ENCODE results near the gene DRC3. TPM values are rescaled to one million over a fixed set of nuclear protein-coding genes. Genes with fewer than 3 reads are reported as not detected.

The DRC3 gene
- total RNA-seq, 1 donor from 2014 or later = 13.4 TPM

GRCh38 chr17:17933775-17934174 lies 38.9 kb upstream of the DRC3 start:
- Histone ChIP-seq H3K27me3 (ENCODE audit: low read depth) (no peaks in the 10 kb centered on the region), H3K36me3 (no peaks in the 10 kb centered on the region), H3K4me3 (no peak overlapping the region), H3K4me1 (peaks cover 61% of the 10 kb centered on the region), H3K27ac (no peak overlapping the region), H3K9me3 (no peaks in the 10 kb centered on the region)
- intact Hi-C loops (cut with DNase I) = no loop called here
- TF ChIP-seq CTCF (IDR thresholded peaks at IDR 0.05) = no peak
- no peak for DNase-seq
- ATAC-seq = no peak

- Histone ChIP-seq H3K27ac (no peak overlapping the region), H3K4me3 (no peak overlapping the region), H3K4me1 (peaks cover 59% of the 10 kb centered on the region), H3K27me3 (ENCODE audit: low read depth) (no peaks in the 10 kb centered on the region), H3K36me3 (no peaks in the 10 kb centered on the region), H3K9me3 (no peaks in the 10 kb centered on the region)
- intact Hi-C loops (cut with DNase I) = no loop called here
- ATAC-seq = no peak
- TF ChIP-seq CTCF (IDR thresholded peaks at IDR 0.05) = no peak
- DNase-seq = no peak
Observed at GRCh38 chr17:17934214-17934613, 38.4 kb upstream of the DRC3 start.

- no peak for TF ChIP-seq CTCF (IDR thresholded peaks at IDR 0.05)
Observed at GRCh38 chr17:17934806-17935205, 37.9 kb upstream of the DRC3 start.

GRCh38 chr17:17935321-17936271 lies 37.1 kb upstream of the DRC3 start:
- peak; percentile 75 to 80 for ATAC-seq
- intact Hi-C loops (cut with DNase I) = no loop called here
- no peak for TF ChIP-seq CTCF (IDR thresholded peaks at IDR 0.05)
- peaks cover 53% of the 10 kb centered on the region for H3K4me1 ChIP-seq
- no peak overlapping the region for H3K4me3 ChIP-seq
- peak overlapping the region; percentile 5 for H3K27ac ChIP-seq
- no peaks in the 10 kb centered on the region for H3K27me3 ChIP-seq (ENCODE audit: low read depth)
- H3K9me3 ChIP-seq = no peaks in the 10 kb centered on the region
- no peaks in the 10 kb centered on the region for H3K36me3 ChIP-seq
- peak; percentile 56 for DNase-seq

More at GRCh38 chr17:17934806-17935205, 37.9 kb upstream of the DRC3 start:
- H3K4me1 ChIP-seq = peaks cover 53% of the 10 kb centered on the region
- DNase-seq (no peak), ATAC-seq (no peak)
- H3K36me3 ChIP-seq = no peaks in the 10 kb centered on the region
- no peaks in the 10 kb centered on the region for H3K27me3 ChIP-seq (ENCODE audit: low read depth)
- H3K9me3 ChIP-seq = no peaks in the 10 kb centered on the region
- no peak overlapping the region for H3K27ac ChIP-seq
- no peak overlapping the region for H3K4me3 ChIP-seq
- intact Hi-C loops (cut with DNase I) = no loop called here

GRCh38 chr17:17937201-17937853 lies 35.3 kb upstream of the DRC3 start:
- Histone ChIP-seq H3K4me1 (peaks cover 62% of the 10 kb centered on the region), H3K27ac (no peak overlapping the region), H3K27me3 (ENCODE audit: low read depth) (no peaks in the 10 kb centered on the region), H3K4me3 (no peak overlapping the region), H3K9me3 (no peaks in the 10 kb centered on the region), H3K36me3 (no peaks in the 10 kb centered on the region)
- TF ChIP-seq CTCF (IDR thresholded peaks at IDR 0.05) = no peak
- DNase-seq (no peak), ATAC-seq (no peak)
- intact Hi-C loops (cut with DNase I) = no loop called here

Measured in lower lobe of right lung (tissue), 2 donors.